H9 (cell line): ENCODE data around the gene CST11. TPM values are rescaled to one million over a fixed set of nuclear protein-coding genes. Genes with fewer than 3 reads are reported as not detected.

ENCODE experiments used
- DNase-seq: peaks from one replicate; pipeline ENCODE4 v3.0.0-alpha.2; 2017
- H2AFZ ChIP-seq: one replicate; pipeline ENCODE4 v1.6.1; 2013; ENCODE audit warnings: mild to moderate bottlenecking, low read length, control low read depth, moderate library complexity
- H2AK5ac ChIP-seq: 2 replicates; pipeline ENCODE4 v1.6.1; 2013; ENCODE audit warnings: low read length, control low read depth, mixed read lengths; ENCODE audit not compliant: insufficient read length
- H2BK120ac ChIP-seq: one replicate; pipeline ENCODE4 v1.6.1; 2013; ENCODE audit warnings: low read depth, mild to moderate bottlenecking, low read length, control low read depth, inconsistent platforms; ENCODE audit not compliant: poor library complexity, severe bottlenecking
- H2BK12ac ChIP-seq: 2 replicates; pipeline ENCODE4 v1.6.1; 2013; ENCODE audit warnings: low read length, control low read depth, mixed read lengths, low read depth; ENCODE audit not compliant: insufficient read length
- H2BK15ac ChIP-seq: 2 replicates; pipeline ENCODE4 v1.6.1; 2013; ENCODE audit warnings: low read depth, low read length, control low read depth
- H2BK20ac ChIP-seq: one replicate; pipeline ENCODE4 v1.6.1; 2013; ENCODE audit warnings: low read depth, mild to moderate bottlenecking, low read length, control low read depth, inconsistent platforms; ENCODE audit not compliant: poor library complexity, severe bottlenecking
- H2BK5ac ChIP-seq: 2 replicates; pipeline ENCODE4 v1.6.1; 2013; ENCODE audit warnings: low read length, control low read depth, mixed read lengths; ENCODE audit not compliant: insufficient read length
- H3K14ac ChIP-seq: 2 replicates; pipeline ENCODE4 v1.6.1; 2013; ENCODE audit warnings: low read length, control low read depth; ENCODE audit not compliant: insufficient read depth
- H3K18ac ChIP-seq: 2 replicates; pipeline ENCODE4 v1.6.1; 2013; ENCODE audit warnings: low read depth, mild to moderate bottlenecking, mixed read lengths, low read length, control low read depth; ENCODE audit not compliant: insufficient read length
- H3K23ac ChIP-seq: 2 replicates; pipeline ENCODE4 v1.6.1; 2013; ENCODE audit warnings: low read length, control low read depth, mixed read lengths, low read depth; ENCODE audit not compliant: insufficient read length
- H3K23me2 ChIP-seq: 2 replicates; pipeline ENCODE4 v1.6.1; 2013; ENCODE audit warnings: low read depth, mild to moderate bottlenecking, mixed read lengths, low read length, control low read depth; ENCODE audit not compliant: insufficient read length, poor library complexity, severe bottlenecking
- H3K27ac ChIP-seq: 2 replicates; pipeline ENCODE4 v1.5.1; 2013; ENCODE audit warnings: low read length, control low read depth, mixed read lengths, low read depth; ENCODE audit not compliant: insufficient read length
- H3K27me3 ChIP-seq: 2 replicates; pipeline ENCODE4 v1.6.1; 2013; ENCODE audit warnings: low read length, control low read depth, inconsistent platforms; ENCODE audit not compliant: insufficient read depth
- H3K4ac ChIP-seq: 2 replicates; pipeline ENCODE4 v1.6.1; 2013; ENCODE audit warnings: low read depth, mild to moderate bottlenecking, control low read depth, inconsistent platforms, low read length, moderate library complexity
- H3K4me1 ChIP-seq: 2 replicates; pipeline ENCODE4 v1.6.1; 2013; ENCODE audit warnings: low read length, control low read depth, inconsistent platforms; ENCODE audit not compliant: insufficient read depth
- H3K4me2 ChIP-seq: 2 replicates; pipeline ENCODE4 v1.6.1; 2013; ENCODE audit warnings: low read length, control low read depth, mixed read lengths; ENCODE audit not compliant: insufficient read length, insufficient read depth
- H3K56ac ChIP-seq: 2 replicates; pipeline ENCODE4 v1.6.1; 2013; ENCODE audit warnings: low read depth, mild to moderate bottlenecking, mixed read lengths, low read length, control low read depth; ENCODE audit not compliant: insufficient read length
- H3K79me1 ChIP-seq: 2 replicates; pipeline ENCODE4 v1.6.1; 2013; ENCODE audit warnings: low read depth, mild to moderate bottlenecking, moderate library complexity, low read length, control low read depth, inconsistent platforms; ENCODE audit not compliant: insufficient read depth, poor library complexity, severe bottlenecking
- H3K79me2 ChIP-seq: 2 replicates; pipeline ENCODE4 v1.6.1; 2013; ENCODE audit warnings: low read length, control low read depth, inconsistent platforms; ENCODE audit not compliant: insufficient read depth
- H3K9ac ChIP-seq: 2 replicates; pipeline ENCODE4 v1.6.1; 2013; ENCODE audit warnings: low read length, control low read depth, mixed read lengths; ENCODE audit not compliant: insufficient read length; ENCODE audit errors: extremely low read depth
- H3K9me3 ChIP-seq: one replicate; pipeline ENCODE4 v1.6.1; 2013; ENCODE audit warnings: low read depth, low read length, inconsistent platforms; ENCODE audit not compliant: control insufficient read depth
- H3T11ph ChIP-seq: one replicate; pipeline ENCODE4 v1.6.1; 2013; ENCODE audit warnings: mild to moderate bottlenecking, low read length, control low read depth, inconsistent platforms
- H4K20me1 ChIP-seq: one replicate; pipeline ENCODE4 v1.6.1; 2013; ENCODE audit not compliant: control insufficient read depth, insufficient read length, insufficient read depth
- H4K5ac ChIP-seq: 2 replicates; pipeline ENCODE4 v1.6.1; 2013; ENCODE audit warnings: low read depth, mild to moderate bottlenecking, mixed read lengths, low read length, control low read depth; ENCODE audit not compliant: insufficient read length
- H4K8ac ChIP-seq: replicated peaks from 2 replicates; pipeline ENCODE4 v1.6.1; 2013; ENCODE audit warnings: low read length, control low read depth, mixed read lengths, low read depth; ENCODE audit not compliant: insufficient read length
- H4K91ac ChIP-seq: 2 replicates; pipeline ENCODE4 v1.6.1; 2013; ENCODE audit warnings: low read depth, mild to moderate bottlenecking, moderate library complexity, mixed read lengths, low read length, control low read depth; ENCODE audit not compliant: insufficient read length
- H3K27ac Mint-ChIP-seq, 3 experiments: 2 replicates in 2 of 3; 3 replicates in 1 of 3; pipeline ENCODE4 v1.8.0; 2020 to 2021; ENCODE audit warnings: mixed read lengths in 3 of 3, mild to moderate bottlenecking in 1 of 3, moderate library complexity in 1 of 3
- H3K27me3 Mint-ChIP-seq: 2 replicates; pipeline ENCODE4 v1.8.0; 2021; ENCODE audit warnings: low read depth, mild to moderate bottlenecking, moderate library complexity, mixed read lengths
- H3K36me3 Mint-ChIP-seq, 3 experiments: 2 replicates in 2 of 3; 3 replicates in 1 of 3; pipeline ENCODE4 v1.8.0; 2020 to 2021; ENCODE audit warnings: low read depth in 3 of 3, mixed read lengths in 3 of 3; ENCODE audit not compliant: insufficient read depth in 1 of 3
- H3K4me1 Mint-ChIP-seq, 2 experiments: 2 replicates each; pipeline ENCODE4 v1.8.0; 2020; ENCODE audit warnings: mixed read lengths in 2 of 2
- H3K4me3 Mint-ChIP-seq, 2 experiments: 2 replicates in 1 of 2; 3 replicates in 1 of 2; pipeline ENCODE4 v1.8.0; 2020 to 2021; ENCODE audit warnings: mild to moderate bottlenecking in 2 of 2, mixed read lengths in 2 of 2, moderate library complexity in 1 of 2
- H3K9me3 Mint-ChIP-seq, 2 experiments: 2 replicates in 1 of 2; 3 replicates in 1 of 2; pipeline ENCODE4 v1.8.0; 2020; ENCODE audit warnings: mild to moderate bottlenecking in 2 of 2, mixed read lengths in 2 of 2, moderate library complexity in 1 of 2
- CTCF ChIP-seq: fragments of 200-600 bp; sonication (generic); conservative IDR thresholded peaks from 3 replicates; pipeline ENCODE4 v1.8.0; 2021; ENCODE audit warnings: antibody characterized with exemption, mild to moderate bottlenecking
- WGBS: extraction: QIAGEN DNeasy Blood & Tissue Kit; methylation state at CpG from one replicate; pipeline ENCODE4 v1.1.7; 2013; ENCODE audit warnings: missing lambda C conversion rate, low lambda C conversion rate, mixed read lengths; ENCODE audit not compliant: insufficient read length; ENCODE audit errors: extremely low coverage; 5-methylcytosine and 5-hydroxymethylcytosine counted together
- total RNA-seq: library from RNA; stranded (reverse); gene quantifications from 2 replicates; pipeline ENCODE4 v1.2.1, GENCODE V29; 2021

Gene CST11
- total RNA-seq, 1 experiment from 2014 or later = not detected

GRCh38 chr20:23425129-23425528, 27.5 kb downstream of the CST11 start:
- no peaks in the 10 kb centered on the region for H4K20me1 ChIP-seq

More at GRCh38 chr20:23425129-23425528, 27.5 kb downstream of the CST11 start:
- H3K27me3 Mint-ChIP-seq = peaks cover 3% of the 10 kb centered on the region
- Histone ChIP-seq H3K4me2 (no peak overlapping the region), H3K9ac (no peak overlapping the region), H4K5ac (no peak overlapping the region), H3K79me2 (no peaks in the 10 kb centered on the region; the same call in 1 of the 2 replicates), H2BK15ac (no peak overlapping the region), H3K4me1 (no peaks in the 10 kb centered on the region), H4K91ac (no peak overlapping the region), H2BK12ac (no peak overlapping the region), H2BK5ac (no peak overlapping the region), H2AK5ac (no peak overlapping the region), H3K27me3 (no peaks in the 10 kb centered on the region), H3K4ac (no peak overlapping the region), H3K14ac (no peak overlapping the region), H3K9me3 (no peaks in the 10 kb centered on the region), H2BK20ac (no peak overlapping the region), H3T11ph (no peak overlapping the region), H3K18ac (no peak overlapping the region), H3K23ac (no peak overlapping the region), H2BK120ac (no peak overlapping the region), H2AFZ (no peak overlapping the region), H3K56ac (no peak overlapping the region), H3K27ac (no peak overlapping the region), H3K79me1 (peaks cover under 1% of the 10 kb centered on the region), H3K23me2 (peaks cover 5% of the 10 kb centered on the region), H4K8ac (no peak overlapping the region)
- no peak for TF ChIP-seq CTCF
- no peak for DNase-seq
- H3K4me3 Mint-ChIP-seq = no peak overlapping the region
- H3K36me3 Mint-ChIP-seq = peaks cover 0 to 12% (median 3%) of the 10 kb centered on the region in 3 experiments; a peak in 4 of 7 replicates
- H3K9me3 Mint-ChIP-seq = peaks cover 3 to 12% of the 10 kb centered on the region in 2 experiments; a peak in 3 of 5 replicates
- peaks cover 6% of the 10 kb centered on the region in 2 experiments for H3K4me1 Mint-ChIP-seq
- no CpG with 5 or more reads among the region's 9 CpGs for WGBS
- H3K27ac Mint-ChIP-seq = no peak overlapping the region
